Stimulated activated CD8-positive, alpha-beta memory T cell treated with anti-CD3 and anti-CD28 coated beads, Interleukin-4, amount 100 ng/mL, for 24 hours (primary cell): Measurements from ENCODE around the gene HARBI1.

ENCODE experiments used
- DNase-seq: peaks from one replicate; pipeline ENCODE4 v3.0.0-alpha.2; 2020; ENCODE audit warnings: low read depth

Gene HARBI1

GRCh38 chr11:46633291-46634217 is 16.5 kb upstream of the HARBI1 start:
- DNase-seq, result no peak

- DNase-seq, result no peak
These were observed 15.5 kb upstream of the HARBI1 start for GRCh38 chr11:46632502-46632901.

GRCh38 chr11:46631676-46632075 is 14.6 kb upstream of the HARBI1 start:
- DNase-seq, result no peak

- DNase-seq, result no peak
These were observed 13.2 kb upstream of the HARBI1 start for GRCh38 chr11:46630237-46630636.

- no peak for DNase-seq
These were observed 11.9 kb upstream of the HARBI1 start for GRCh38 chr11:46628961-46629360.

- DNase-seq, result no peak
These were observed 8.4 kb upstream of the HARBI1 start for GRCh38 chr11:46625406-46625805.

GRCh38 chr11:46618837-46619236 is 1.8 kb upstream of the HARBI1 start:
- DNase-seq, result no peak

GRCh38 chr11:46617972-46618314 is 916 bp upstream of the HARBI1 start:
- no peak for DNase-seq

- DNase-seq, result no peak
These were observed 385 bp downstream of the HARBI1 start for GRCh38 chr11:46616551-46617133.

- DNase-seq, result no peak
These were observed 1.3 kb downstream of the HARBI1 start for GRCh38 chr11:46615756-46616155.

GRCh38 chr11:46612326-46612725 is 4.7 kb downstream of the HARBI1 start:
- no peak for DNase-seq

- no peak for DNase-seq
These were observed 5.3 kb downstream of the HARBI1 start for GRCh38 chr11:46611526-46612304.

GRCh38 chr11:46609386-46609785 is 7.6 kb downstream of the HARBI1 start:
- DNase-seq, result no peak

GRCh38 chr11:46607516-46607915 is 9.5 kb downstream of the HARBI1 start:
- DNase-seq, result no peak

- DNase-seq, result no peak
These were observed 12.2 kb downstream of the HARBI1 start for GRCh38 chr11:46604796-46605195.

- no peak for DNase-seq
These were observed 13.2 kb downstream of the HARBI1 start for GRCh38 chr11:46603704-46604308.

GRCh38 chr11:46601129-46601528 is 15.9 kb downstream of the HARBI1 start:
- no peak for DNase-seq

- no peak for DNase-seq
These were observed 16.6 kb downstream of the HARBI1 start for GRCh38 chr11:46600194-46600960.

- no peak for DNase-seq
These were observed 17.5 kb downstream of the HARBI1 start for GRCh38 chr11:46599340-46600193.

GRCh38 chr11:46597609-46598219 is 19.3 kb downstream of the HARBI1 start:
- no peak for DNase-seq
